Hematopoietic multipotent progenitor cell treated with erythropoietin and hydrocortisone succinate and interleukin-3 and kit ligand, for 4 days (in vitro differentiated cells): ENCODE measurements around the gene FOXA2.
"Not testable (repeated sequence)": the region's sequence is repeated elsewhere in the genome, so short reads cannot be mapped to it uniquely, and the experiment has no call there.

Experiments
- DNase-seq: peaks from one replicate; pipeline ENCODE4 v3.0.0-alpha.2; 2015

The FOXA2 gene

GRCh38 chr20:22584522-22584921 lies at the start of gene FOXA2:
FOXA2 (minus strand) TSS chr20:22584572; CDS start chr20:22584278, 294 bp downstream.
- no peak for DNase-seq

- DNase-seq: no peak
Observed at GRCh38 chr20:22630701-22631100, 46.3 kb upstream of the FOXA2 start.

- DNase-seq: no peak
Observed at GRCh38 chr20:22629927-22630326, 45.6 kb upstream of the FOXA2 start.

DNA sequence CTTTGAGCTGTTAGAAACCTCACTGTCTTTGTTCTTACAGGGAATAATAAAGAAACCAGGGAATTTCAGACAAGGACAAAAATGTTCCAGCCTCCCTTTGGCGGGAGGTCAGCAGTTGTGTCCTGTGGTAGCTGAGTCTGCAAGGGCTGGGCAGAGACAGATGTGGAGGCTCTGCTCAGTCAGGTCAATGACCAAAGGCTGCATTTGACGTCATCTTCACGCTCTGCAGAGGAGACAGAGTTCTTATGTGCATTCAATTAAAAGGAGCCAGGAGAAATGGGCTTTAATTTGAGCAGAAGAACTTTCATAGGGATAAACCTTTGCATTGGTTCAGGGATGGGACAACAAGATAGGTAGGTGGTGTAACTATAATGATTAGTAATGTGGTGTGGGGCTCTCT lies 45.1 kb upstream of the FOXA2 start:
- DNase-seq: no peak

DNA sequence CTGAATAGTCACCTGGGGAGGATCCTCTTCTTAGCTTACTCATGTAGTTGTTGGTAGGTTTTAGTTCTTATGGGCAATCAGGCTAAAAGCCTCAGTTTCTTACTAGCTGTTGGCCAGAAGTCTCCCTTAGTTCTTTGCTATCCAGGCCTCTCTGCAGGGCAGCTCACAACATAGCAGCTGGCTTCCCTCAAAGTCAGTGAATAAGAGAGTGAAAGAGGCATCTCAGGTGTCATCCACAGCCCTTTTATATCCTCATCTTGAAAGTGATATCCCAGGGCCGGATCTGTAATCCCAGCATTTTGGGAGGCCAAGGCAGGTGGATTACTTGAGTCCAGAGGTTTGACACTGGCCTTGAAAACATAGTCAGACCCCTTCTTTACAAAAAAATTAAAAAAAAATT lies 42.1 kb upstream of the FOXA2 start:
- DNase-seq: no peak

DNA sequence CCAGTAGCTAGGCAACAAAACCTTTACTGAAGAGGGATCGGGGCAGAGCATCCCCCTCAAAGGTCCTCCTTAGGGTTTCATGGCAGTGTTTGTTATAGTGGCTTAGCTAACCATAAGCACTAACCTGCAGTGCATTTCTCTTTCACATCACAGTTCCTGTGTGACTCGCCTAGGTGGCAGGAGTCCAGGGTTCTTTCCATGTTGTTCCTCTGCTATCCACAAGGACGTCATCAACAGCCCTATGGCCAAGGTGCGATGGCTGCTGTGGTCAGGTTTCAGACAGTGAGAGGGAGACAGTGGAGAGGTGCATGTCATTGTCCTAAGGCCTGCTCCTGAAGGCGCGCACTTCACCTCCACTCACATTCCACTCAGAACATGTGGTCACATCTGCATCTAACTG lies 38.8 kb upstream of the FOXA2 start:
- DNase-seq: peak; percentile 3

DNA sequence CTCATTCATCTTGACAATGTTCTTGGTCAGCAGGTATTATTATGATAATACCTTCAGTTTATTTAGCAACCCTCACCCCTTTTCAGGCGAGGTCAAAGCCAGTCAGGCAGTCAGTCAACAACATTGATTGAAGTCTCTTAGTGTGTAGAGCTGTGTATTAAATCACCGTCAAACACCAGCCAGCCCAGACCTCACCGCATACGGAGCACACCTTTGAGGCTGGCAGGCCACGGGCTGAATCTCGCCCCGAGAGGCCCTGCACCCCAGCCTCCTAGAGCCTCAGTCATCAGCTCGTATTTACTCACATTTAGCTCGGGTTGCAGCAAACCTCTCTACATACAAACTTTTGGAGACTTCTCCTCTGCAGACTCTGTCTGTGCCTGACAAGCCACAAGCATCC lies 36.0 kb upstream of the FOXA2 start:
- DNase-seq: no peak

DNA sequence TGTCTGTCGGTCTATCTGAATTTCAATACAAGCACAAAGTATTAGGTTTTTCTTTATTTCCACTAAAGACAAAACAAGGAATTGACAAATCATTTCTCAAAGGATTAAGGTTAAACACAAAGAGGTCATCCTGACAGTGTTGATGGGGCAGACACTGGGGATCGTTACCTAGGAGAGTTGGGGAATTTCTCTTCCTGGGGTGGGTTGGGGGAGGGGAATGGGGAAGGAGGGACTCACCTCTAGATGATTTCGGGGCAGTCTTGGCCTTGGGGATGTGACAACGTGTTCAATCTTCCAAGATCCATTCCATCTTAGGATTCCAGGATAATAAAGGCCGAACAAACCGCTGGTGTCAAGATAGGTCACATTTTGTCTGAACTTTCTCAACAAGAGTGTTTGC lies 35.4 kb upstream of the FOXA2 start:
- no peak for DNase-seq

- DNase-seq: no peak
Observed at GRCh38 chr20:22619272-22619671, 34.9 kb upstream of the FOXA2 start.

DNA sequence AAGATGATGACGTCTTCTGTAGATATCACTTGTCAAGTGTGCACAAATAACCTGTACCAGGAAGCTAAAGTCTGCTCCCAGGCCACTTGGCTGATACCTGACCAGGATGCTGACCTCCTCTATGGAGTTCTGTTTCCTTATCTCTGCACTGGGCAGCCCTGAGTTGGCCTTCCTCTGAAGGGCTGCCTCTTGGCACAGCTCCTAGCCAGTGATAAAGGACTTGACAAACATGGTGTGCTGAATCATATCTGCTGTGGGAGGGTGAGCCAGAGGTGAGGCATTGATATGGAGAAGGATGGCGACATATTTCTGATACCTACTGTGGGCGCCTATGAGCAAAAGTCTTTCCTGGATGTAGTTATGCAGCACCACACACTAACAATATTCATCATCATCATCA lies 32.8 kb upstream of the FOXA2 start:
- no peak for DNase-seq

GRCh38 chr20:22616551-22616950 lies 32.2 kb upstream of the FOXA2 start:
- DNase-seq: no peak

DNA sequence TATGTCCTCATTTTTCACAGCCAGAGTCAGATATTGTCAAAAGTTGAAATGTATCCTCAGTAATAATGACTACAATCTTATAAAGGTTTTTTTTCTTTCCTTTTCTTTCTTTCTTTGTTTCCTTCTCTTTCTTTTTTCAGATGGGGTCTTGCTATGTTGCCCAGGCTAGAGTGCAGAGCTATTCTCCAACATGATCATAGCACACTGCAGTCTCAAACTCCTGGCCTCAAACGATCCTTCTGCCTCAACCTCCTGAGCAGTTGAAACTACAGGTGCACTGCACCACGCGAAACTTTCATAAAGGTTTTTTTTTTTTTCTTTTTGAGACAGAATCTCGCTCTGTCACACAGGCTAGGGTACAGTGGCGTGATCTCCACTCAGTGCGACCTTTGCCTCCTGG lies 31.1 kb upstream of the FOXA2 start:
- DNase-seq: no peak

DNA sequence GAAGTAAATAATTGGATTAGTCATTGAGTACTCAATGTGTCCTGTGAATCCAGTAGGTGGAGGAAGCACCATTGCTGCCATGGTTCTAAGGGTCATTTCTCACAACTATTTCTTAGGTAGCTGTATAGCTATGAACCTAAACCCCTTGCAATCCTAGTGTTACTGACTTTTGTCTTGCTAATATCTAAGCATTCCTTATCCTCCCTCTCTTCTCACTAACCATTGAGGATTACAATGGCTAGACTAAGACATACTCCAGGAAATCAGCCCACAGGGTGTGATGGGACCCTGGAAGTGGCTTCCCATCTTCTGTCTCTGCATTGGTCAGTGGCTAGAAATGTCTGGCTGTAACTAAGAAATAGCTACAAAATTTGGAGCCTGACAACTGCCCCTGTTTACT lies 27.3 kb upstream of the FOXA2 start:
- no peak for DNase-seq

DNA sequence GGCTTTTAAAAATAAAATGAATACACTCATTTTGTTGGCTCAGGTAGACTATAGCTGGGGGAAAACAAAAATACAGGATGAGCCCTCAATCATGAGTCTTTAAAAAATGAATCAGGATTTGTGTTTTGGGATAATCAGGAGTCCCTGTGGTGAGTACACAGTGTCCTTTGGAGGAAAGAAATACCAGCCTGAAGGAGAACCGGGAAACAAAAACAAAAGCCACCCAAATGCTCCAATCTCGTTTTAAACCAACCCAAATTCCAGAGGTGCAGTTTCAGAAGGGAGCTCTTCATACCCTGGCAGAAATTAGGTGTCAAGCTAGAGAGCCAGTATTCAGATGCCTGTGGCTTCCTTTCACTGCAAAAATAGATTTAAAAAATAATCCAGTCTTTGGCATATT lies 23.3 kb upstream of the FOXA2 start:
- no peak for DNase-seq

DNA sequence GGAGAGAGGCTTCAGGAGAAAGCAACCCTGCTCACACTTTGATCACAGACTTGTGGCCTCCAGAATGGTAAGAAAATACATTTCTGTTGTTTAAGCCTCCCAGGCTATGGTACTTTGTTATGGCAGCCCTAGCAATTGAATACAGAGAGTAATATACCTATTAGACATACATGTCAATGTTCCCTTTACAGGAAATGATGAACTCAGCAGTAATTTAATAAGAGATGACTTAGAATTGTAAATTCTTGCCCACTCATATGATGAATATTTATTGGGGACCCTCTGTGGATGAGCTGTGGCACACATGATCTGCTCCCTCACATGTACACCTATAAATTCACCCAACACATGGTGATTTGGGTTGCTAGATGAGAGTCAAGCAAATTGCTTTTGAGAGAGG lies 20.4 kb upstream of the FOXA2 start:
- no peak for DNase-seq

DNA sequence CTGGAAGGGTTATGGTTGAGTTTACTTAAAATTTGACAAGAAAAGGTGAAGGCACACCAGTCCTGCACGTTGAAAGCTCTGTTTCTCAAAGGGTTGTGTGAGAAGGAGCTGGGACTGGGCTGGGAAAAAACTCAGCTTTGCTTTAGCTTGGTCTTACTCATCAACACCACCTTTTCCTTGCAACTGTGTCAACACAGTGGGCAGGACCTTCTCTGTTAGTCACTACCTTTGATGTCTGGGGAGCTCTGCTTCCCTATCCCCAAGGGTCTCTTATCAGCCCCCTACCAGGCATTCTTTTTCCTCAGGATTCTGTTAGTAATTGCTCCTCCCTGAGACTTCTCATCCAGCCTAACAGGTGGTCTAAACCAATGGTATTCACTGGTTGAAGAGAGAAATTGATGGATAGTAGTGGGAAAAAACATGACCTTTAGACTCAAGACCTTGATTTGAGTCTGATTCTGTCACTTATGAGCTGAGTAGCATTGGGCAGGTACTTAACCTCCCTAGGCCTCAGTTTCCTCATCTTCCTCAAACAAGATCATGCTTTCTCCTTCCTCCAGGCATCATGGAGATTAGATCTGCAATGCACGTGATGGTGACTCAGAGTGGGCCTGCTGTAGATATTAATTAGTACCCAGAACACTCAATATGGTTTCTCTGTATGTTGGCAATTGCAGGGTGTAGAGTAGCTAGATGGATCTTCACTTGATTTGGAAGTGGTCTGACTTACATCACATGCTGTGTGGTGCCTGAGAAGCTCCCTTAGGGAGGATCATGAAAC lies 17.2 kb upstream of the FOXA2 start:
- no peak for DNase-seq

DNA sequence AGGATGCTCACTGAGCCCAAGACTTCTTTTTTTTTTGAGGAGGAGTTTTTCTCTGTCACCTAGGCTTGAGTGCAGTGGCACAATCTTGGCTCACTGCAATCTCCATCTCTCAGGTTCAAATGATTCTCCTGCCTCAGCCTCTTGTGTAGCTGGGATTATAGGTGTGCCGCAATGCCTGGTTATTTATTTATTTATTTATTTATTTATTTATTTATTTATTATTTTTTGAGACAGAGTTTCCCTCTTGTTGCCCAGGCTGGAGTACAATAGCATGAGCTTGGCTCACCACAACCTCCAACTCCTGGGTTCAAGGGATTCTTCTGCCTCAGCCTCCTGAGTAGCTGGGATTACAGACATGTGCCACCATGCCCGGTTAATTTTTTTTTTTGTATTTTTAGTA lies 14.9 kb upstream of the FOXA2 start:
- DNase-seq: not testable (repeated sequence)

DNA sequence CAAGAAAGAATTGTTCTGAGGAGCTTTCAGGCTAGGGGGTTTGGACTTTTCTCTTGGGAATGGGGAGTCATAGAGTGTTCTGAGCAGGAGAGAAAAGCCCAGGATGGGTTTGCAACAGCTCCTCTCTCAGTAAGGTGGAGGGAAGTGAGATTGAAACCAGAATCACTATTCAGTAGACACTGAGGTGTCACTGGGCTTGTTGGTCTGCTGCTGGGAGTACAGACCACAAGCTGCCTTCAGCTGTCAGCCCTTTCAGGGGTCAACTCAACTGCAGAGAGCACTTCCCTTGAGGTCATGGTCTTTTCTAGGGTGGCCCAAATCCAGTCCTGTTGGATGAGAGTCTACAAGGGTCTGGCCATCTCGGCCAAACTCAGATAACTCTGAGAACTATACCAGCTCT lies 12.9 kb upstream of the FOXA2 start:
- DNase-seq: no peak

DNA sequence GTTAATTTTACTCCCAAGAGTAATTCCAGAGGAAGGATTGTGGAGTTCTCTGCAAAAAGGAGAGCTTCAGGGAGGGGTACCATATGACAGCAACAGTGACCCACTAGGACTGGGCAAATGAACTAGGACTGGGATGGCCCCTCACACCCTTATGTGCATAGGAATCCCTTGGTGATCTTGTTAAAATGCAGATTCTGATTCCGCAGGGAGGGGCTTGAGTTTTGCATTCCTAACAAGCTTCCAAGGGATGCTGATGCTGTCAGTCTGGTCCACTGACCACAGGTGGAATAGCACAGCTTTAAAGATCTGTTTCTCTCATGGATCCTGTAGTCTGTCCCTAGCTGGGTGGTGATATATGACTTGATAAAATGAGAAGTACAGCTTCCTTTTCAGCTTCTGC lies 6.3 kb upstream of the FOXA2 start:
- no peak for DNase-seq

DNA sequence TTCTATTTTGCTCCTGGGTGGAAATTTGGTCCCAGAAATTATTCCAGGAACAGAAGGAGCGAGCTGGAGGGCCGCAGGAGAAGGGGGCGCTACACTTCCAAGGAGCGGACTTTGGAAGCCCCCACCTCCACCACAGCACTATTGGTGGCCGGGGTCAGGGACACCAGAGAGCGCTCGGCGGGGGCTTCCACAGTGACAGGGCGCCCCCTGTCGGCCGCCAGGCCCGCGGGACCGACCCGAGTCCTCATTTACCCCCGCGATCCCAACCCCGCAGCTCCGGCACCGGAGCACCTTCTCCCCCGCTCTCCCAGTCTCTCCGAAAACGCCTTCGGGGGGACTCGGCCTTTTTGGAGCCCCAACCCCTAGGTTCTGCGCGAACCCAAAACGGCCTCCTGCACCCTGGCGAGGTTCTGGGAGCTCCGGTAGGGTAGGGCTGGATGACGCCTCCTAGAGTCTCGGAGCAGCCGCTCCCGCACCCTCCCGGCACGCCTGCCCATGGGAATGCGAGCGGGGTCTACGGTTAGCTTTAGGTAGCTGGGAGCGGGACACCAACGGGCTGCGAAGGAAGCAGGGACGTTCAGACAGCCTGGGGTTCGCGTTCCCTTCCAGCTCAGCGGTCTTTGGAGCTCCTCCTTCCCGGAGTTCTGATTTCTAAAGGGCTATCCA lies 2.4 kb upstream of the FOXA2 start:
- peak; percentile 54 for DNase-seq

GRCh38 chr20:22585786-22586493 lies 1.6 kb upstream of the FOXA2 start:
- no peak for DNase-seq

GRCh38 chr20:22584922-22585785 lies 782 bp upstream of the FOXA2 start:
- DNase-seq: no peak
